CD4-positive, alpha-beta T cell (primary cell): ENCODE data around the gene SCAF1. TPM values are rescaled to one million over a fixed set of nuclear protein-coding genes. Genes with fewer than 3 reads are reported as not detected.

ENCODE experiments used
- ATAC-seq: fragments of 200-7000 bp; cut with Tn5 transposase; one replicate; pipeline ENCODE4 v1.10.0; 2022; ENCODE audit warnings: mild to moderate bottlenecking; ENCODE audit not compliant: poor library complexity
- CTCF ChIA-PET: fragments of 350-600 bp; sonication (Branson Sonifier 250); formaldehyde crosslinking; loops from one replicate; lab custom pipeline; 2021; ENCODE audit warnings: antibody characterized with exemption, inconsistent platforms; lab: Charles Lee
- POLR2A ChIA-PET: fragments of 350-600 bp; sonication (Branson Sonifier 250); formaldehyde crosslinking; loops from one replicate; lab custom pipeline; 2021; ENCODE audit warnings: antibody characterized with exemption, inconsistent platforms; lab: Charles Lee
- DNase-seq, 14 experiments: peaks; one replicate each; pipeline ENCODE4 v3.0.0-alpha.2; 2013 to 2020; ENCODE audit warnings: mixed read lengths in 2 of 14
- H3K27ac ChIP-seq, 2 donors: one replicate each; pipeline versions ENCODE4 v1.5.1 to v1.7.0; 2013; ENCODE audit warnings: low read length in 2 of 2, low read depth in 1 of 2, mild to moderate bottlenecking in 1 of 2
- H3K27me3 ChIP-seq, 2 experiments: 1 replicate in 1 of 2; 2 replicates in 1 of 2; pipeline versions ENCODE4 v1.6.1 to v1.7.0; 2013; ENCODE audit warnings: low read length in 2 of 2, control low read depth in 1 of 2, mild to moderate bottlenecking in 1 of 2, moderate library complexity in 1 of 2; ENCODE audit not compliant: insufficient read depth in 2 of 2, control insufficient read depth in 1 of 2
- H3K36me3 ChIP-seq: one replicate; pipeline ENCODE4 v1.6.1; 2013; ENCODE audit warnings: low read length, control low read depth; ENCODE audit not compliant: insufficient read depth
- H3K4me1 ChIP-seq: one replicate; pipeline ENCODE4 v1.6.1; 2013; ENCODE audit warnings: low read length, control low read depth; ENCODE audit not compliant: insufficient read depth
- H3K4me3 ChIP-seq: one replicate; pipeline ENCODE4 v1.5.1; 2013; ENCODE audit warnings: mild to moderate bottlenecking, low read length, moderate library complexity
- H3K9me3 ChIP-seq, 2 experiments: 1 replicate in 1 of 2; 2 replicates in 1 of 2; pipeline versions ENCODE4 v1.6.1 to v1.7.0; 2013; ENCODE audit warnings: low read length in 2 of 2, mild to moderate bottlenecking in 2 of 2, control low read depth in 1 of 2, moderate library complexity in 1 of 2; ENCODE audit not compliant: control insufficient read depth in 1 of 2, insufficient read depth in 1 of 2
- H3K27ac Mint-ChIP-seq: one replicate; pipeline ENCODE4 v1.8.0; 2020; ENCODE audit warnings: mixed read lengths
- H3K27me3 Mint-ChIP-seq: one replicate; pipeline ENCODE4 v1.8.0; 2021; ENCODE audit warnings: mixed read lengths
- H3K36me3 Mint-ChIP-seq: one replicate; pipeline ENCODE4 v1.8.0; 2021; ENCODE audit warnings: low read depth, mixed read lengths
- H3K4me1 Mint-ChIP-seq: one replicate; pipeline ENCODE4 v1.8.0; 2021; ENCODE audit warnings: low read depth, mixed read lengths
- H3K4me3 Mint-ChIP-seq: one replicate; pipeline ENCODE4 v1.8.0; 2020; ENCODE audit warnings: mild to moderate bottlenecking, mixed read lengths
- H3K9me3 Mint-ChIP-seq: one replicate; pipeline ENCODE4 v1.8.0; 2020; ENCODE audit warnings: mixed read lengths
- intact Hi-C, 2 experiments: fragments of 100-400 bp; cut with DNase I in 1 of 2; cut with micrococcal nuclease in 1 of 2; formaldehyde crosslinking; loops; one replicate each; pipeline versions ENCODE4 v1.15.1 to v1.9.0; 2023 to 2025; cut with DNase I, micrococcal nuclease
- total RNA-seq, 174 experiments: library from RNA in 2 of 174; stranded (reverse) in 2 of 174; gene quantifications; one replicate each; pipeline ENCODE4 v1.2.3 and lab custom pipeline; 2021 to 2026
- TF ChIP-seq, protein P1 (sequence below): fragments of 200-600 bp; IDR thresholded peaks from one replicate; pipeline ENCODE4 v1.8.0; 2022; ENCODE audit warnings: antibody characterized with exemption, mild to moderate bottlenecking

Gene SCAF1
- total RNA-seq, 2 experiments from 2014 or later = 30.6 to 34.8 TPM

GRCh38 chr19:49645995-49646394 is 4.0 kb downstream of the SCAF1 start:
- Mint-ChIP-seq H3K9me3 (no peaks in the 10 kb centered on the region), H3K36me3 (peaks cover 38% of the 10 kb centered on the region), H3K4me3 (no peak overlapping the region), H3K27me3 (no peaks in the 10 kb centered on the region), H3K4me1 (peaks cover 38% of the 10 kb centered on the region), H3K27ac (peak overlapping the region; percentile 20)
- Histone ChIP-seq H3K36me3 (peaks cover 54% of the 10 kb centered on the region), H3K27me3 (no peaks in the 10 kb centered on the region), H3K9me3 (no peaks in the 10 kb centered on the region), H3K27ac (no peak overlapping the region), H3K4me3 (no peak overlapping the region), H3K4me1 (peaks cover 42% of the 10 kb centered on the region)
- POLR2A ChIA-PET = interaction anchor here (1.0 kb wide), 1 partner anchor 16 kb away, joined by 5 read pairs; no protein-coding TSS in a partner anchor
- no peak for ATAC-seq
- TF ChIP-seq, protein P1, sequence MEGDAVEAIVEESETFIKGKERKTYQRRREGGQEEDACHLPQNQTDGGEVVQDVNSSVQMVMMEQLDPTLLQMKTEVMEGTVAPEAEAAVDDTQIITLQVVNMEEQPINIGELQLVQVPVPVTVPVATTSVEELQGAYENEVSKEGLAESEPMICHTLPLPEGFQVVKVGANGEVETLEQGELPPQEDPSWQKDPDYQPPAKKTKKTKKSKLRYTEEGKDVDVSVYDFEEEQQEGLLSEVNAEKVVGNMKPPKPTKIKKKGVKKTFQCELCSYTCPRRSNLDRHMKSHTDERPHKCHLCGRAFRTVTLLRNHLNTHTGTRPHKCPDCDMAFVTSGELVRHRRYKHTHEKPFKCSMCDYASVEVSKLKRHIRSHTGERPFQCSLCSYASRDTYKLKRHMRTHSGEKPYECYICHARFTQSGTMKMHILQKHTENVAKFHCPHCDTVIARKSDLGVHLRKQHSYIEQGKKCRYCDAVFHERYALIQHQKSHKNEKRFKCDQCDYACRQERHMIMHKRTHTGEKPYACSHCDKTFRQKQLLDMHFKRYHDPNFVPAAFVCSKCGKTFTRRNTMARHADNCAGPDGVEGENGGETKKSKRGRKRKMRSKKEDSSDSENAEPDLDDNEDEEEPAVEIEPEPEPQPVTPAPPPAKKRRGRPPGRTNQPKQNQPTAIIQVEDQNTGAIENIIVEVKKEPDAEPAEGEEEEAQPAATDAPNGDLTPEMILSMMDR = no peak
- intact Hi-C loops = no loop called here
- peak in 1 of 14 experiments; percentile 20 for DNase-seq
- CTCF ChIA-PET = no interaction called here

DNA sequence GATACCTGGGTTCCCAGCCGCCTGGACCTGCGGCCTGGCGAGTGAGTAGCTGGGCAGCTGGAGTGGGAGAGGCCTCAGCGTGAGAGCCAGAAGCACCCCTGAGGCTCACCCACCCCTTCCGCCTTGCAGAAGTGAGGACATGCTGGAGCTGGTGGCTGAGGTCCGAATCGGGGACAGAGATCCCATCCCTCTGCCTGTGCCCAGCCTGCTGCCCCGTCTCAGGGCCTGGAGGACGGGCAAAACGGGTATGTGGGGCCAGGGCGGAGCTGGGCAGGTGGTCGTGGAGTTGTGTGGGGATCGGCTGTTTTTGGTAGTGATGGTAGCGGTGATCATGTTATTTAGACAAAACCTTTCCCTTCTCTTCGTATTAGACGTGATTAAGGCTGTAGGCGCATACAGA is 4.6 kb downstream of the SCAF1 start:
- Histone ChIP-seq H3K36me3 (peaks cover 56% of the 10 kb centered on the region), H3K9me3 (no peaks in the 10 kb centered on the region), H3K4me3 (no peak overlapping the region), H3K4me1 (peaks cover 36% of the 10 kb centered on the region), H3K27ac (no peak overlapping the region), H3K27me3 (no peaks in the 10 kb centered on the region)
- no peak overlapping the region for H3K27ac Mint-ChIP-seq
- peaks cover 35% of the 10 kb centered on the region for H3K4me1 Mint-ChIP-seq
- ATAC-seq (no peak), DNase-seq (peak in 1 of 14 experiments; percentile 14)
- POLR2A ChIA-PET = no interaction called here
- no peaks in the 10 kb centered on the region for H3K9me3 Mint-ChIP-seq
- TF ChIP-seq, protein P1 = no peak
- CTCF ChIA-PET = no interaction called here
- H3K36me3 Mint-ChIP-seq = peaks cover 38% of the 10 kb centered on the region
- intact Hi-C loops = no loop called here
- no peaks in the 10 kb centered on the region for H3K27me3 Mint-ChIP-seq
- no peak overlapping the region for H3K4me3 Mint-ChIP-seq

DNA sequence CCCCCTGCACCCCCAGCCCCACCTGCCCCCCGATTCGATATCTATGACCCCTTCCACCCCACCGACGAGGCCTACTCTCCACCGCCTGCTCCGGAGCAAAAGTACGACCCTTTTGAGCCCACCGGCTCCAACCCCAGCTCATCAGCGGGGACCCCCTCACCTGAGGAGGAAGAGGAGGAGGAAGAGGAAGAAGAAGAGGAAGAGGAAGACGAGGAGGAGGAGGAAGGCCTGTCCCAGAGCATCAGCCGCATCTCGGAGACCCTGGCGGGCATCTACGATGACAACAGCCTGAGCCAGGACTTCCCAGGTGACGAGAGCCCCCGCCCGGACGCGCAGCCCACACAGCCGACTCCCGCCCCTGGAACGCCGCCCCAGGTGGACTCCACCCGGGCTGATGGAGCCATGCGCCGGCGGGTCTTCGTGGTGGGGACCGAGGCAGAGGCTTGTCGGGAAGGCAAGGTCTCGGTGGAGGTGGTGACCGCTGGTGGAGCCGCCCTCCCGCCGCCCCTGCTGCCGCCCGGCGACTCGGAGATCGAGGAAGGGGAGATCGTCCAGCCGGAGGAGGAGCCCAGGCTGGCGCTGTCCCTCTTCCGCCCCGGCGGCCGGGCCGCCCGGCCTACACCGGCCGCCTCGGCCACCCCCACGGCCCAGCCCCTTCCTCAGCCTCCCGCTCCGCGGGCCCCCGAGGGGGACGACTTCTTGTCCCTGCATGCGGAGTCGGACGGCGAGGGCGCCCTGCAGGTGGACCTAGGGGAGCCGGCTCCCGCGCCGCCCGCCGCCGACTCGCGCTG is 9.2 kb downstream of the SCAF1 start:
- Histone ChIP-seq H3K9me3 (no peaks in the 10 kb centered on the region), H3K36me3 (peaks cover 76% of the 10 kb centered on the region), H3K4me3 (no peak overlapping the region), H3K4me1 (peaks cover 2% of the 10 kb centered on the region), H3K27ac (no peak overlapping the region), H3K27me3 (no peaks in the 10 kb centered on the region)
- ATAC-seq = no peak
- CTCF ChIA-PET = no interaction called here
- H3K4me1 Mint-ChIP-seq = no peaks in the 10 kb centered on the region
- H3K9me3 Mint-ChIP-seq = no peaks in the 10 kb centered on the region
- intact Hi-C loops = no loop called here
- H3K36me3 Mint-ChIP-seq = peaks cover 61% of the 10 kb centered on the region
- H3K27ac Mint-ChIP-seq = no peak overlapping the region
- H3K4me3 Mint-ChIP-seq = no peak overlapping the region
- peak in 1 of 14 experiments; percentile 29 for DNase-seq
- no peaks in the 10 kb centered on the region for H3K27me3 Mint-ChIP-seq
- POLR2A ChIA-PET = no interaction called here
- TF ChIP-seq, protein P1 = no peak
